Activated CD8-positive, alpha-beta memory T cell treated with anti-CD3 and anti-CD28 coated beads for 36 hours (primary cell): ENCODE data around the gene UBE2E1. TPM values are rescaled to one million over a fixed set of nuclear protein-coding genes. Genes with fewer than 3 reads are reported as not detected.
"Not testable (repeated sequence)": the region's sequence is repeated elsewhere in the genome, so short reads cannot be mapped to it uniquely, and the experiment has no call there.

Experiments used
- CTCF ChIA-PET: fragments of 350-600 bp; sonication (Branson Sonifier 250); formaldehyde crosslinking; loops from one replicate; lab custom pipeline; 2021; ENCODE audit warnings: antibody characterized with exemption; lab: Charles Lee
- POLR2A ChIA-PET: fragments of 350-600 bp; sonication (Branson Sonifier 250); formaldehyde crosslinking; loops from one replicate; lab custom pipeline; 2021; ENCODE audit warnings: antibody characterized with exemption; lab: Charles Lee
- total RNA-seq, 2 experiments: library from RNA; stranded (reverse); gene quantifications; one replicate each; pipeline ENCODE4 v1.2.3, GENCODE V29; 2021

The UBE2E1 gene
- total RNA-seq, 2 experiments from 2014 or later, result 58.8 to 61.3 TPM

GRCh38 chr3:23835802-23836201, 30.0 kb downstream of the UBE2E1 start:
- CTCF ChIA-PET, result no interaction called here
- POLR2A ChIA-PET, result interaction anchor here (0.9 kb wide), 1 partner anchor 81 kb away, joined by 3 read pairs; the partner anchor contains the start of genes NKIRAS1 and RPL15

- CTCF ChIA-PET, result interaction anchor here (1.2 kb wide), 1 partner anchor 7 kb away, joined by 3 read pairs; no protein-coding TSS in a partner anchor
- POLR2A ChIA-PET, result no interaction called here
Measured at GRCh38 chr3:23836536-23837230, 30.9 kb downstream of the UBE2E1 start.

GRCh38 chr3:23837286-23837685, 31.5 kb downstream of the UBE2E1 start:
- POLR2A ChIA-PET, result no interaction called here
- CTCF ChIA-PET, result interaction anchor here (0.5 to 1.2 kb wide), 3 partner anchors 8 to 784 kb away, joined by 3 read pairs; no protein-coding TSS in a partner anchor

- CTCF ChIA-PET, result interaction anchor here (0.5 to 1.2 kb wide), 3 partner anchors 8 to 784 kb away, joined by 3 read pairs; no protein-coding TSS in a partner anchor
- POLR2A ChIA-PET, result no interaction called here
Measured at GRCh38 chr3:23837691-23838090, 31.9 kb downstream of the UBE2E1 start.

- CTCF ChIA-PET, result no interaction called here
- POLR2A ChIA-PET, result no interaction called here
Measured at GRCh38 chr3:23840521-23840920, 34.8 kb downstream of the UBE2E1 start.

- POLR2A ChIA-PET, result no interaction called here
Measured at GRCh38 chr3:23843869-23844268, 38.1 kb downstream of the UBE2E1 start.

GRCh38 chr3:23845326-23846216, 39.8 kb downstream of the UBE2E1 start:
- ChIA-PET CTCF (interaction anchor here (0.6 kb wide), 1 partner anchor 17 kb away, joined by 3 read pairs; no protein-coding TSS in a partner anchor), POLR2A (no interaction called here)

More at GRCh38 chr3:23843869-23844268, 38.1 kb downstream of the UBE2E1 start:
- CTCF ChIA-PET, result interaction anchor here (1.0 kb wide), 1 partner anchor 17 kb away, joined by 3 read pairs; no protein-coding TSS in a partner anchor

GRCh38 chr3:23849462-23849861, 43.7 kb downstream of the UBE2E1 start:
- CTCF ChIA-PET, POLR2A ChIA-PET: not testable (repeated sequence)

GRCh38 chr3:23856286-23856685, 50.5 kb downstream of the UBE2E1 start:
- CTCF ChIA-PET, result interaction anchor here (0.6 kb wide), 2 partner anchors 9 to 33 kb away, joined by 3 read pairs; no protein-coding TSS in a partner anchor
- POLR2A ChIA-PET, result no interaction called here

GRCh38 chr3:23859012-23859743, 53.4 kb downstream of the UBE2E1 start:
- POLR2A ChIA-PET, result no interaction called here
- CTCF ChIA-PET, result no interaction called here

GRCh38 chr3:23859839-23860382, 54.2 kb downstream of the UBE2E1 start:
- POLR2A ChIA-PET, result no interaction called here
- CTCF ChIA-PET, result interaction anchor here (1.0 kb wide), 1 partner anchor 16 kb away, joined by 3 read pairs; no protein-coding TSS in a partner anchor

GRCh38 chr3:23861689-23862088, 55.9 kb downstream of the UBE2E1 start:
- ChIA-PET CTCF (no interaction called here), POLR2A (no interaction called here)

- ChIA-PET CTCF (interaction anchor here (0.6 kb wide), 1 partner anchor 81 kb away, joined by 3 read pairs; no protein-coding TSS in a partner anchor), POLR2A (no interaction called here)
Measured at GRCh38 chr3:23863060-23863459, 57.3 kb downstream of the UBE2E1 start.

GRCh38 chr3:23864931-23865330, 59.2 kb downstream of the UBE2E1 start:
- ChIA-PET CTCF (interaction anchor here (0.6 kb wide), 1 partner anchor 8 kb away, joined by 3 read pairs; no protein-coding TSS in a partner anchor), POLR2A (no interaction called here)

- POLR2A ChIA-PET, result no interaction called here
- CTCF ChIA-PET, result no interaction called here
Measured at GRCh38 chr3:23865595-23866396, 60.0 kb downstream of the UBE2E1 start.

- ChIA-PET CTCF (no interaction called here), POLR2A (no interaction called here)
Measured at GRCh38 chr3:23867400-23867799, 61.6 kb downstream of the UBE2E1 start.

GRCh38 chr3:23867838-23868237, 62.1 kb downstream of the UBE2E1 start:
- POLR2A ChIA-PET, result no interaction called here
- CTCF ChIA-PET, result no interaction called here
